Endothelial cell of umbilical vein (primary cell): ENCODE data around the gene NAP1L4. TPM values are rescaled to one million over a fixed set of nuclear protein-coding genes. Genes with fewer than 3 reads are reported as not detected.
A peak's percentile ranks its signal among the peaks of the same experiment; 100 is the strongest.

Source experiments
- BruUV-seq: library from RNA; stranded (reverse); fragments of 400-500 nt; replicated peaks from 2 replicates; lab custom pipeline; 2021; lab: Mats Ljungman, UMichigan
- CTCF ChIA-PET: fragments of 300-600, 350-600 bp; sonication (Branson Sonifier 250); formaldehyde crosslinking; loops from one replicate; lab custom pipeline; 2021; ENCODE audit warnings: antibody characterized with exemption, inconsistent platforms; lab: Charles Lee
- POLR2A ChIA-PET: fragments of 300-600, 350-600 bp; sonication (Branson Sonifier 250); formaldehyde crosslinking; loops from one replicate; lab custom pipeline; 2021; ENCODE audit warnings: antibody characterized with exemption, inconsistent platforms; lab: Charles Lee
- DNase-seq: peaks from one replicate; pipeline ENCODE4 v3.0.0-alpha.2; 2011; ENCODE audit warnings: low read depth, low spot score
- FAIRE-seq: peaks from 2 replicates; lab custom pipeline; 2011; peaks lifted over from hg19 to GRCh38; lab: Jason Lieb, UNC
- H2AFZ ChIP-seq: 2 replicates; pipeline ENCODE4 v1.6.0; 2012; ENCODE audit warnings: low read depth, low read length, control low read depth, inconsistent platforms
- H3K27ac ChIP-seq: 2 replicates; pipeline ENCODE4 v1.5.1; 2011; ENCODE audit warnings: low read depth, mild to moderate bottlenecking, control low read depth, low read length, moderate library complexity; ENCODE audit not compliant: insufficient read depth
- H3K27me3 ChIP-seq, 2 experiments: 2 replicates each; pipeline versions ENCODE4 v1.6.0 to v1.6.1; 2011; ENCODE audit warnings: low read length in 2 of 2, mixed read lengths in 1 of 2; ENCODE audit not compliant: control insufficient read depth in 2 of 2, insufficient read depth in 2 of 2
- H3K36me3 ChIP-seq, 2 experiments: 2 replicates in 1 of 2; 3 replicates in 1 of 2; pipeline ENCODE4 v1.5.1; 2011; ENCODE audit warnings: low read length in 2 of 2, mild to moderate bottlenecking in 1 of 2, moderate library complexity in 1 of 2; ENCODE audit not compliant: control insufficient read depth in 2 of 2, insufficient read depth in 2 of 2; ENCODE audit errors: extremely low read depth in 1 of 2
- H3K4me1 ChIP-seq: 3 replicates; pipeline ENCODE4 v1.5.1; 2011; ENCODE audit warnings: mild to moderate bottlenecking, low read length; ENCODE audit not compliant: control insufficient read depth, insufficient read depth; ENCODE audit errors: extremely low read depth
- H3K4me2 ChIP-seq: 2 replicates; pipeline ENCODE4 v1.6.1; 2011; ENCODE audit warnings: low read length, control low read depth, mixed read lengths; ENCODE audit not compliant: insufficient read depth
- H3K4me3 ChIP-seq, 3 experiments: fragments of 200-600 bp in 1 of 3; sonication (generic), shearing (Covaris generic) in 1 of 3; replicated peaks in 1 of 3; 2 replicates each; pipeline ENCODE4 v1.5.1; 2011 to 2016; ENCODE audit warnings: control low read depth in 3 of 3, low read length in 3 of 3, mild to moderate bottlenecking in 2 of 3, inconsistent platforms in 1 of 3, low read depth in 1 of 3, moderate library complexity in 1 of 3; ENCODE audit not compliant: insufficient read depth in 1 of 3
- H3K79me2 ChIP-seq: 2 replicates; pipeline ENCODE4 v1.6.0; 2012; ENCODE audit warnings: low read length, inconsistent platforms; ENCODE audit not compliant: control insufficient read depth, insufficient read depth
- H3K9ac ChIP-seq: replicated peaks from 2 replicates; pipeline ENCODE3; 2011; ENCODE audit warnings: low read length, control low read depth; ENCODE audit not compliant: insufficient read depth; ENCODE audit errors: extremely low read depth
- H3K9me1 ChIP-seq: replicated peaks from 3 replicates; pipeline ENCODE4 v1.6.0; 2011; ENCODE audit warnings: mild to moderate bottlenecking, low read length; ENCODE audit not compliant: control insufficient read depth, insufficient read depth; ENCODE audit errors: extremely low read depth
- H3K9me3 ChIP-seq: replicated peaks from 2 replicates; pipeline ENCODE4 v1.5.1; 2012; ENCODE audit warnings: low read length, inconsistent platforms; ENCODE audit not compliant: control insufficient read depth, insufficient read depth
- H4K20me1 ChIP-seq: replicated peaks from 2 replicates; pipeline ENCODE3; 2011; ENCODE audit warnings: mild to moderate bottlenecking, low read length; ENCODE audit not compliant: control insufficient read depth, insufficient read depth; ENCODE audit errors: extremely low read depth
- CTCF ChIP-seq, 2 donors: IDR thresholded peaks; 1 replicate in 1 of 2; 2 replicates in 1 of 2; pipeline ENCODE4 v1.5.1; 2011; ENCODE audit warnings: low read length in 2 of 2, mild to moderate bottlenecking in 2 of 2, moderate library complexity in 2 of 2, control low read depth in 1 of 2, inconsistent platforms in 1 of 2, low read depth in 1 of 2; ENCODE audit not compliant: insufficient read depth in 1 of 2; ENCODE audit errors: extremely low read depth in 1 of 2
- FOS ChIP-seq: IDR thresholded peaks from 2 replicates; pipeline ENCODE4 v1.6.1; 2011; ENCODE audit warnings: mild to moderate bottlenecking, low read length, moderate library complexity, borderline replicate concordance; ENCODE audit not compliant: insufficient read depth
- GATA2 ChIP-seq: IDR thresholded peaks from 2 replicates; pipeline ENCODE4 v1.7.0; 2011; ENCODE audit warnings: low read depth, mild to moderate bottlenecking, moderate library complexity, mixed read lengths, low read length; ENCODE audit not compliant: insufficient read length, insufficient read depth
- MAX ChIP-seq: IDR thresholded peaks from 2 replicates; pipeline ENCODE4 v1.6.1; 2011; ENCODE audit not compliant: insufficient read depth, insufficient read length
- dilution Hi-C: fragments of 300-500 bp; cut with MboI; formaldehyde crosslinking; loops from one replicate; pipeline ENCODE4 v1.15.0; 2019; ENCODE audit warnings: low sequenced_read_pairs; ENCODE audit not compliant: extremely low pct_ligation_motif_present
- intact Hi-C: fragments of 100-400 bp; cut with micrococcal nuclease; formaldehyde crosslinking; loops from one replicate; pipeline ENCODE4 v1.10.0; 2022
- polyA plus RNA-seq, 4 experiments: library from polyadenylated mRNA; depleted of rRNA in 3 of 4; stranded (reverse) in 3 of 4; unstranded in 1 of 4; fragments of >200 nt; gene quantifications; 2 replicates each; pipeline versions ENCODE4 v1.2.1 to v1.2.3, GENCODE V29; 2011 to 2012; ENCODE audit warnings: missing spikeins in 1 of 4
- total RNA-seq: library from RNA; stranded (reverse); gene quantifications from 2 replicates; pipeline ENCODE4 v1.2.3, GENCODE V29; 2021

Gene NAP1L4
- total and polyA plus RNA-seq, 2 donors (not counting 3 experiments of a cell fraction or from before 2014, with no cell fraction given) = 100.0 to 177 TPM

- intact Hi-C loops (loop anchor here (1.0 to 2.0 kb wide), 5 partner anchors 14 to 372 kb away; no protein-coding TSS in a partner anchor), dilution Hi-C loops (no loop called here)
- Histone ChIP-seq H3K4me1 (no peaks in the 10 kb centered on the region), H3K27ac (no peak overlapping the region), H3K9me3 (no peaks in the 10 kb centered on the region), H4K20me1 (no peaks in the 10 kb centered on the region), H3K4me2 (no peak overlapping the region), H3K9ac (no peak overlapping the region), H3K4me3 (no peak overlapping the region), H2AFZ (no peak overlapping the region), H3K36me3 (peaks cover 11 to 32% of the 10 kb centered on the region in 2 experiments), H3K27me3 (no peaks in the 10 kb centered on the region), H3K79me2 (peaks cover 3% of the 10 kb centered on the region), H3K9me1 (no peaks in the 10 kb centered on the region)
- ChIA-PET CTCF (interaction anchor here (0.6 to 6.8 kb wide), 27 partner anchors 8 to 380 kb away, joined by 3 to 183 read pairs (median 4); partner anchors contain the start of genes MRGPRG and PHLDA2), POLR2A (no interaction called here)
- FAIRE-seq (peak; percentile 70), DNase-seq (peak; percentile 54)
- peak; percentile 65 to 84 for TF ChIP-seq CTCF (IDR thresholded peaks at IDR 0.05; ENCODE audit: extremely low read depth in 1 of 2, insufficient read depth in 1 of 2, low read depth in 1 of 2, low read length in 2 of 2)
- TF ChIP-seq GATA2 = no peak
- BruUV-seq = no TSS peak
These were observed 45.2 kb upstream of the NAP1L4 start for GRCh38 chr11:3037040-3037944.

- no peak for DNase-seq
- H3K4me3 ChIP-seq = no peak overlapping the region
- no peaks in the 10 kb centered on the region for H4K20me1 ChIP-seq
- BruUV-seq = no TSS peak
- peaks cover 11 to 29% of the 10 kb centered on the region in 2 experiments for H3K36me3 ChIP-seq
- no peaks in the 10 kb centered on the region for H3K9me1 ChIP-seq
- H3K27ac ChIP-seq = no peak overlapping the region
- H3K9me3 ChIP-seq = no peaks in the 10 kb centered on the region
- no peak overlapping the region for H3K9ac ChIP-seq
- H3K4me1 ChIP-seq = no peaks in the 10 kb centered on the region
- POLR2A ChIA-PET = no interaction called here
- FAIRE-seq = no peak
- dilution Hi-C loops (no loop called here), intact Hi-C loops (loop anchor here (2.0 kb wide), 2 partner anchors 14 to 372 kb away; no protein-coding TSS in a partner anchor)
- no peaks in the 10 kb centered on the region for H3K27me3 ChIP-seq
- no peak overlapping the region for H3K4me2 ChIP-seq
- CTCF ChIA-PET = interaction anchor here (1.2 to 6.8 kb wide), 4 partner anchors 15 to 75 kb away, joined by 5 to 183 read pairs (median 6); no protein-coding TSS in a partner anchor
- TF ChIP-seq MAX (no peak), CTCF (IDR thresholded peaks at IDR 0.05; ENCODE audit: extremely low read depth in 1 of 2, insufficient read depth in 1 of 2, low read depth in 1 of 2, low read length in 2 of 2) (no peak), FOS (no peak)
- no peaks in the 10 kb centered on the region for H3K79me2 ChIP-seq
- no peak overlapping the region for H2AFZ ChIP-seq
These were observed 44.3 kb upstream of the NAP1L4 start for GRCh38 chr11:3036419-3036818.
